Choroid plexus epithelial cell (primary cell): ENCODE measurements around the gene WNT7B.

Experiments used
- DNase-seq: peaks from one replicate; pipeline ENCODE4 v3.0.0-alpha.2; 2010; ENCODE audit warnings: low read depth
- H3K4me3 ChIP-seq: 2 replicates; pipeline ENCODE4 v1.5.1; 2011; ENCODE audit warnings: low read depth, mild to moderate bottlenecking, control low read depth, low read length, moderate library complexity
- CTCF ChIP-seq: conservative IDR thresholded peaks from 2 replicates; pipeline ENCODE4 v1.5.1; 2011; ENCODE audit warnings: low read depth, mild to moderate bottlenecking, control low read depth, inconsistent platforms, low read length, moderate library complexity

Gene WNT7B

GRCh38 chr22:45891996-45892621 lies 84.9 kb downstream of the WNT7B start:
- no peak overlapping the region for H3K4me3 ChIP-seq
- no peak for DNase-seq
- no peak for TF ChIP-seq CTCF

GRCh38 chr22:45891471-45891995 lies 85.4 kb downstream of the WNT7B start:
- no peak for DNase-seq
- H3K4me3 ChIP-seq = no peak overlapping the region
- no peak for TF ChIP-seq CTCF

GRCh38 chr22:45891021-45891421 lies 85.9 kb downstream of the WNT7B start:
- no peak for TF ChIP-seq CTCF
- no peak for DNase-seq
- H3K4me3 ChIP-seq = no peak overlapping the region

- H3K4me3 ChIP-seq = no peak overlapping the region
- no peak for TF ChIP-seq CTCF
- no peak for DNase-seq
Measured at GRCh38 chr22:45890351-45890635, 86.7 kb downstream of the WNT7B start.

GRCh38 chr22:45889539-45890350 lies 87.2 kb downstream of the WNT7B start:
- no peak for TF ChIP-seq CTCF
- DNase-seq = peak; percentile 29
- H3K4me3 ChIP-seq = peak overlapping the region; percentile 20

- no peak for TF ChIP-seq CTCF
- H3K4me3 ChIP-seq = no peak overlapping the region
- DNase-seq = no peak
Measured at GRCh38 chr22:45889093-45889538, 87.8 kb downstream of the WNT7B start.
